UCSD-AML1 (cell line): ENCODE results near the gene SLX1A.
"Not testable (repeated sequence)": the region's sequence is repeated elsewhere in the genome, so short reads cannot be mapped to it uniquely, and the experiment has no call there.

ENCODE experiments used
- DNase-seq: peaks from one replicate; lab custom pipeline; 2025; ENCODE audit not compliant: unreplicated experiment; lab: John Stamatoyannopoulos, UW

Gene SLX1A

GRCh38 chr16:30217082-30217481, 23.4 kb downstream of the SLX1A start:
- DNase-seq = not testable (repeated sequence)
